HepG2 (cell line): Measurements from ENCODE around the gene LRIG1. TPM values are rescaled to one million over a fixed set of nuclear protein-coding genes. Genes with fewer than 3 reads are reported as not detected.

Experiments used
- BHLHE40 ChIP-seq: IDR thresholded peaks from 2 replicates; pipeline ENCODE4 v1.6.1; 2011; ENCODE audit warnings: low read length, improper control_type of control experiment
- CBX1 ChIP-seq: IDR thresholded peaks from one replicate; pipeline ENCODE4 v1.6.1; 2016; ENCODE audit warnings: antibody characterized with exemption, low read depth
- DNMT1 ChIP-seq: sonication (generic); formaldehyde crosslinking; IDR thresholded peaks from 2 replicates; pipeline ENCODE4 v1.5.1; 2020; ENCODE audit warnings: mild to moderate bottlenecking, missing genetic modification reagents
- FOXA1 ChIP-seq, 2 experiments: fragments of 450-650 bp in 1 of 2; sonication (generic) in 1 of 2; formaldehyde crosslinking in 1 of 2; IDR thresholded peaks; 2 replicates each; pipeline versions ENCODE4 v1.4.0 to v1.6.1; 2016 to 2020; ENCODE audit warnings: missing genetic modification reagents in 1 of 2
- FOXA3 ChIP-seq: IDR thresholded peaks from 2 replicates; pipeline ENCODE4 v1.6.1; 2016; ENCODE audit warnings: missing genetic modification reagents, missing compliant biosample characterization
- FOXJ3 ChIP-seq: sonication (generic); formaldehyde crosslinking; IDR thresholded peaks from 2 replicates; pipeline ENCODE4 v1.4.0; 2020; ENCODE audit warnings: missing genetic modification reagents, mild to moderate bottlenecking, borderline replicate concordance
- IKZF1 ChIP-seq: fragments of 450-650 bp; IDR thresholded peaks from 2 replicates; pipeline ENCODE4 v1.7.1; 2016
- KAT8 ChIP-seq: IDR thresholded peaks from 2 replicates; pipeline ENCODE4 v1.6.1; 2016; ENCODE audit warnings: missing genetic modification reagents, missing compliant biosample characterization
- KLF9 ChIP-seq: IDR thresholded peaks from 2 replicates; pipeline ENCODE4 v1.6.1; 2016; ENCODE audit warnings: low read depth
- NFE2L1 ChIP-seq: sonication (generic); formaldehyde crosslinking; IDR thresholded peaks from 2 replicates; pipeline ENCODE4 v1.4.0; 2020; ENCODE audit warnings: missing genetic modification reagents, mild to moderate bottlenecking, borderline replicate concordance
- PHF20 ChIP-seq: sonication (generic); formaldehyde crosslinking; IDR thresholded peaks from 2 replicates; pipeline ENCODE4 v1.5.0; 2020; ENCODE audit warnings: mild to moderate bottlenecking, missing genetic modification reagents
- SOX13 ChIP-seq, 3 experiments: fragments of 450-650 bp in 1 of 3; sonication (generic) in 1 of 3; formaldehyde crosslinking in 1 of 3; IDR thresholded peaks in 2 of 3; conservative IDR thresholded peaks in 1 of 3; 2 replicates each; pipeline versions ENCODE4 v1.5.0 to v1.6.1; 2016 to 2020; ENCODE audit warnings: antibody characterized with exemption in 1 of 3, mild to moderate bottlenecking in 1 of 3, missing compliant biosample characterization in 1 of 3, missing genetic modification reagents in 1 of 3, moderate library complexity in 1 of 3
- TEAD2 ChIP-seq: sonication (generic); formaldehyde crosslinking; IDR thresholded peaks from 2 replicates; pipeline ENCODE4 v1.9.0; 2021; ENCODE audit warnings: missing genetic modification reagents
- ZNF17 ChIP-seq: sonication (generic); formaldehyde crosslinking; IDR thresholded peaks from 2 replicates; pipeline ENCODE4 v1.5.0; 2020; ENCODE audit warnings: mild to moderate bottlenecking, missing genetic modification reagents
- ZNF234 ChIP-seq: sonication (generic); formaldehyde crosslinking; conservative IDR thresholded peaks from 2 replicates; pipeline ENCODE4 v1.5.1; 2020; ENCODE audit warnings: mild to moderate bottlenecking, missing genetic modification reagents
- ZNF484 ChIP-seq: sonication (generic); formaldehyde crosslinking; IDR thresholded peaks from 2 replicates; pipeline ENCODE4 v1.5.1; 2020; ENCODE audit warnings: mild to moderate bottlenecking, low read depth, missing genetic modification reagents, borderline replicate concordance
- ZNF672 ChIP-seq: sonication (generic); formaldehyde crosslinking; IDR thresholded peaks from 2 replicates; pipeline ENCODE4 v1.8.1; 2022; ENCODE audit warnings: missing genetic modification reagents
- polyA plus RNA-seq, 8 experiments: library from polyadenylated mRNA; depleted of rRNA in 3 of 8; stranded (reverse) in 7 of 8; unstranded in 1 of 8; fragments of >200 nt; fragmentation: Illumina TruSeq in 4 of 8; extraction: Trizol in 4 of 8; gene quantifications; 2 replicates each; pipeline versions ENCODE4 v1.2.1 to v1.2.3, GENCODE V29; 2011 to 2016; ENCODE audit warnings: low read depth in 4 of 8, missing spikeins in 1 of 8, mixed read lengths in 1 of 8; ENCODE audit not compliant: insufficient read depth in 1 of 8
- total RNA-seq, 5 experiments: library from RNA; depleted of rRNA; stranded (reverse); fragments of >200 nt; fragmentation: Illumina TruSeq; extraction: Trizol; gene quantifications; 2 replicates each; pipeline ENCODE4 v1.2.3, GENCODE V29; 2016; ENCODE audit warnings: low read depth in 1 of 5
- TF ChIP-seq, protein P1 (sequence below): sonication (generic); IDR thresholded peaks from 2 replicates; pipeline ENCODE4 v1.6.1; 2016; ENCODE audit warnings: low read depth, borderline replicate concordance
- TF ChIP-seq, protein P2 (sequence below): sonication (generic); formaldehyde crosslinking; conservative IDR thresholded peaks from 2 replicates; pipeline ENCODE4 v1.8.0; 2022; ENCODE audit warnings: mild to moderate bottlenecking, moderate library complexity, missing genetic modification reagents
- TF ChIP-seq, protein P3 (sequence below): sonication (generic); formaldehyde crosslinking; IDR thresholded peaks from 2 replicates; pipeline ENCODE4 v1.4.0; 2020; ENCODE audit warnings: missing genetic modification reagents
- TF ChIP-seq, protein P4 (sequence below): sonication (generic); formaldehyde crosslinking; IDR thresholded peaks from 2 replicates; pipeline ENCODE4 v1.5.0; 2020; ENCODE audit warnings: mild to moderate bottlenecking, missing genetic modification reagents
- TF ChIP-seq, protein P5 (sequence below): sonication (generic); formaldehyde crosslinking; IDR thresholded peaks from 2 replicates; pipeline ENCODE4 v1.4.0; 2020; ENCODE audit warnings: missing genetic modification reagents

Gene LRIG1
- total and polyA plus RNA-seq, 2 of the 13 experiments (the other 11 are each of a cell fraction or from before 2014, with no cell fraction given) = 17.8 to 24.8 TPM

DNA sequence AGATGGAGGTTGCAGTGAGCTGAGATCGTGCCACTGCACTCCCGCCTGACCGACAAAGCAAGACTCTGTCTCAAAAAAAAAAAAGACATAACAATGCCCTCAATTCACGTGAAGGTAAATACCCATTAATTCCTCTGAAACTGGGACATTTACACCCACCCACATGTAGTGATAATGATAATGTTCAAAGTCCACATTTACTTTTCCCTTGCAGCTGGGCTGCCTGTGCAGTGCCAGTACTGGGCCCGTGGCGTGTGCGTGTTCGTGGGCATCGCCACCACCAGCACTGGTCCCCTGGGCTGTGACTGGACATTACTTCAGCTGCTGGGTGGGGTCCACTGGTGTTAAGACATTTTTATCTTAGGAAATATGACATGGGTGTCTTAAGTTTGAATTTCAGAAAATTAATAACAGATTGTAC is 156.4 kb downstream of the LRIG1 start (continued):
- no peak for TF ChIP-seq ZNF17 (CRISPR knock-in tag)
- 0 out of 2 replicates have a peak, but pooled peaks have one; percentile 20 for TF ChIP-seq FOXA3 (CRISPR knock-in tag)
- TF ChIP-seq PHF20 (CRISPR knock-in tag) = no peak
- TF ChIP-seq TEAD2 = no peak
- no peak for TF ChIP-seq DNMT1 (CRISPR knock-in tag)
- no peak for TF ChIP-seq NFE2L1
- no peak for TF ChIP-seq FOXJ3 (CRISPR knock-in tag)
- TF ChIP-seq, protein P1, sequence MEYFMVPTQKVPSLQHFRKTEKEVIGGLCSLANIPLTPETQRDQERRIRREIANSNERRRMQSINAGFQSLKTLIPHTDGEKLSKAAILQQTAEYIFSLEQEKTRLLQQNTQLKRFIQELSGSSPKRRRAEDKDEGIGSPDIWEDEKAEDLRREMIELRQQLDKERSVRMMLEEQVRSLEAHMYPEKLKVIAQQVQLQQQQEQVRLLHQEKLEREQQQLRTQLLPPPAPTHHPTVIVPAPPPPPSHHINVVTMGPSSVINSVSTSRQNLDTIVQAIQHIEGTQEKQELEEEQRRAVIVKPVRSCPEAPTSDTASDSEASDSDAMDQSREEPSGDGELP = peak; percentile 37; the same call in 1 of the 2 replicates
- TF ChIP-seq, protein P2, sequence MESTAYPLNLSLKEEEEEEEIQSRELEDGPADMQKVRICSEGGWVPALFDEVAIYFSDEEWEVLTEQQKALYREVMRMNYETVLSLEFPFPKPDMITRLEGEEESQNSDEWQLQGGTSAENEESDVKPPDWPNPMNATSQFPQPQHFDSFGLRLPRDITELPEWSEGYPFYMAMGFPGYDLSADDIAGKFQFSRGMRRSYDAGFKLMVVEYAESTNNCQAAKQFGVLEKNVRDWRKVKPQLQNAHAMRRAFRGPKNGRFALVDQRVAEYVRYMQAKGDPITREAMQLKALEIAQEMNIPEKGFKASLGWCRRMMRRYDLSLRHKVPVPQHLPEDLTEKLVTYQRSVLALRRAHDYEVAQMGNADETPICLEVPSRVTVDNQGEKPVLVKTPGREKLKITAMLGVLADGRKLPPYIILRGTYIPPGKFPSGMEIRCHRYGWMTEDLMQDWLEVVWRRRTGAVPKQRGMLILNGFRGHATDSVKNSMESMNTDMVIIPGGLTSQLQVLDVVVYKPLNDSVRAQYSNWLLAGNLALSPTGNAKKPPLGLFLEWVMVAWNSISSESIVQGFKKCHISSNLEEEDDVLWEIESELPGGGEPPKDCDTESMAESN (CRISPR knock-in tag) = no peak
- TF ChIP-seq, protein P3, sequence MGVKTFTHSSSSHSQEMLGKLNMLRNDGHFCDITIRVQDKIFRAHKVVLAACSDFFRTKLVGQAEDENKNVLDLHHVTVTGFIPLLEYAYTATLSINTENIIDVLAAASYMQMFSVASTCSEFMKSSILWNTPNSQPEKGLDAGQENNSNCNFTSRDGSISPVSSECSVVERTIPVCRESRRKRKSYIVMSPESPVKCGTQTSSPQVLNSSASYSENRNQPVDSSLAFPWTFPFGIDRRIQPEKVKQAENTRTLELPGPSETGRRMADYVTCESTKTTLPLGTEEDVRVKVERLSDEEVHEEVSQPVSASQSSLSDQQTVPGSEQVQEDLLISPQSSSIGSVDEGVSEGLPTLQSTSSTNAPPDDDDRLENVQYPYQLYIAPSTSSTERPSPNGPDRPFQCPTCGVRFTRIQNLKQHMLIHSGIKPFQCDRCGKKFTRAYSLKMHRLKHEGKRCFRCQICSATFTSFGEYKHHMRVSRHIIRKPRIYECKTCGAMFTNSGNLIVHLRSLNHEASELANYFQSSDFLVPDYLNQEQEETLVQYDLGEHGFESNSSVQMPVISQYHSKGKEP = no peak
- TF ChIP-seq KLF9 (CRISPR knock-in tag) = no peak
- TF ChIP-seq BHLHE40 = peak; percentile 52
- TF ChIP-seq ZNF672 (CRISPR knock-in tag) = no peak
- TF ChIP-seq, protein P4, sequence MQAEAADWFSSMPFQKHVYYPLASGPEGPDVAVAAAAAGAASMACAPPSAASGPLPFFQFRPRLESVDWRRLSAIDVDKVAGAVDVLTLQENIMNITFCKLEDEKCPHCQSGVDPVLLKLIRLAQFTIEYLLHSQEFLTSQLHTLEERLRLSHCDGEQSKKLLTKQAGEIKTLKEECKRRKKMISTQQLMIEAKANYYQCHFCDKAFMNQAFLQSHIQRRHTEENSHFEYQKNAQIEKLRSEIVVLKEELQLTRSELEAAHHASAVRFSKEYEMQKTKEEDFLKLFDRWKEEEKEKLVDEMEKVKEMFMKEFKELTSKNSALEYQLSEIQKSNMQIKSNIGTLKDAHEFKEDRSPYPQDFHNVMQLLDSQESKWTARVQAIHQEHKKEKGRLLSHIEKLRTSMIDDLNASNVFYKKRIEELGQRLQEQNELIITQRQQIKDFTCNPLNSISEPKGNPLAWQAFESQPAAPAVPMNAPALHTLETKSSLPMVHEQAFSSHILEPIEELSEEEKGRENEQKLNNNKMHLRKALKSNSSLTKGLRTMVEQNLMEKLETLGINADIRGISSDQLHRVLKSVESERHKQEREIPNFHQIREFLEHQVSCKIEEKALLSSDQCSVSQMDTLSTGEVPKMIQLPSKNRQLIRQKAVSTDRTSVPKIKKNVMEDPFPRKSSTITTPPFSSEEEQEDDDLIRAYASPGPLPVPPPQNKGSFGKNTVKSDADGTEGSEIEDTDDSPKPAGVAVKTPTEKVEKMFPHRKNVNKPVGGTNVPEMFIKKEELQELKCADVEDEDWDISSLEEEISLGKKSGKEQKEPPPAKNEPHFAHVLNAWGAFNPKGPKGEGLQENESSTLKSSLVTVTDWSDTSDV (CRISPR knock-in tag) = no peak
- no peak for TF ChIP-seq IKZF1
- TF ChIP-seq KAT8 = no peak
- no peak for TF ChIP-seq CBX1
- TF ChIP-seq FOXA1 (IDR thresholded peaks at IDR 0.05) = no peak
- TF ChIP-seq FOXA1 (CRISPR knock-in tag; IDR thresholded peaks at IDR 0.05) = peak; percentile 61
- no peak for TF ChIP-seq ZNF484 (CRISPR knock-in tag)
- TF ChIP-seq ZNF234 (CRISPR knock-in tag) = no peak
- TF ChIP-seq, protein P5, sequence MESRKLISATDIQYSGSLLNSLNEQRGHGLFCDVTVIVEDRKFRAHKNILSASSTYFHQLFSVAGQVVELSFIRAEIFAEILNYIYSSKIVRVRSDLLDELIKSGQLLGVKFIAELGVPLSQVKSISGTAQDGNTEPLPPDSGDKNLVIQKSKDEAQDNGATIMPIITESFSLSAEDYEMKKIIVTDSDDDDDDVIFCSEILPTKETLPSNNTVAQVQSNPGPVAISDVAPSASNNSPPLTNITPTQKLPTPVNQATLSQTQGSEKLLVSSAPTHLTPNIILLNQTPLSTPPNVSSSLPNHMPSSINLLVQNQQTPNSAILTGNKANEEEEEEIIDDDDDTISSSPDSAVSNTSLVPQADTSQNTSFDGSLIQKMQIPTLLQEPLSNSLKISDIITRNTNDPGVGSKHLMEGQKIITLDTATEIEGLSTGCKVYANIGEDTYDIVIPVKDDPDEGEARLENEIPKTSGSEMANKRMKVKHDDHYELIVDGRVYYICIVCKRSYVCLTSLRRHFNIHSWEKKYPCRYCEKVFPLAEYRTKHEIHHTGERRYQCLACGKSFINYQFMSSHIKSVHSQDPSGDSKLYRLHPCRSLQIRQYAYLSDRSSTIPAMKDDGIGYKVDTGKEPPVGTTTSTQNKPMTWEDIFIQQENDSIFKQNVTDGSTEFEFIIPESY (CRISPR knock-in tag) = peak; percentile 94
- TF ChIP-seq SOX13 (IDR thresholded peaks at IDR 0.05) = no peak; the same call in 1 of the 2 replicates
- peak in 1 of 2 experiments; percentile 82; a peak in 2 of 4 replicates for TF ChIP-seq SOX13 (CRISPR knock-in tag; conservative IDR thresholded peaks at IDR 0.05 in 1 of 2, IDR thresholded peaks at IDR 0.05 in 1 of 2)
